HepG2 (cell line): ENCODE measurements around the gene NME2. TPM values are rescaled to one million over a fixed set of nuclear protein-coding genes. Genes with fewer than 3 reads are reported as not detected.

Experiments used
- AHR ChIP-seq: IDR thresholded peaks from 2 replicates; pipeline ENCODE4 v1.6.1; 2018; ENCODE audit warnings: missing genetic modification reagents, missing compliant biosample characterization
- FOSL2 ChIP-seq: sonication (generic); formaldehyde crosslinking; IDR thresholded peaks from 2 replicates; pipeline ENCODE4 v1.4.0; 2020; ENCODE audit warnings: missing genetic modification reagents
- GABPA ChIP-seq, 2 experiments: IDR thresholded peaks; 2 replicates each; pipeline ENCODE4 v1.6.1; 2011 to 2016; ENCODE audit warnings: low read depth in 2 of 2, low read length in 1 of 2, missing biosample characterization in 1 of 2, missing genetic modification characterization in 1 of 2
- KLF11 ChIP-seq: IDR thresholded peaks from 2 replicates; pipeline ENCODE4 v1.6.1; 2016; ENCODE audit warnings: missing compliant biosample characterization
- LCORL ChIP-seq, 2 experiments: fragments of 450-650 bp in 1 of 2; sonication (generic) in 1 of 2; formaldehyde crosslinking in 1 of 2; IDR thresholded peaks; 2 replicates each; pipeline versions ENCODE4 v1.5.0 to v1.6.1; 2017 to 2020; ENCODE audit warnings: antibody characterized with exemption in 1 of 2, missing genetic modification reagents in 1 of 2
- POLR2A ChIP-seq, 2 experiments: IDR thresholded peaks; 2 replicates each; pipeline ENCODE4 v1.6.1; 2011; ENCODE audit warnings: low read depth in 2 of 2, low read length in 2 of 2, mild to moderate bottlenecking in 1 of 2, moderate library complexity in 1 of 2; ENCODE audit not compliant: insufficient read depth in 1 of 2
- REL ChIP-seq: sonication (generic); formaldehyde crosslinking; conservative IDR thresholded peaks from 2 replicates; pipeline ENCODE4 v1.8.0; 2022; ENCODE audit warnings: mild to moderate bottlenecking, missing genetic modification reagents, moderate library complexity
- RNF2 ChIP-seq: fragments of 450-650 bp; conservative IDR thresholded peaks from 2 replicates; pipeline ENCODE4 v1.6.1; 2016; ENCODE audit warnings: low read depth
- SIN3A ChIP-seq: IDR thresholded peaks from 2 replicates; pipeline ENCODE4 v1.6.1; 2011; ENCODE audit warnings: low read depth, mild to moderate bottlenecking, control low read depth, low read length, borderline replicate concordance
- ZFP36L2 ChIP-seq: sonication (generic); formaldehyde crosslinking; IDR thresholded peaks from 2 replicates; pipeline ENCODE4 v1.4.0; 2020; ENCODE audit warnings: missing genetic modification reagents
- ZNF17 ChIP-seq: sonication (generic); formaldehyde crosslinking; IDR thresholded peaks from 2 replicates; pipeline ENCODE4 v1.5.0; 2020; ENCODE audit warnings: mild to moderate bottlenecking, missing genetic modification reagents
- ZNF615 ChIP-seq: sonication (generic); formaldehyde crosslinking; IDR thresholded peaks from 2 replicates; pipeline ENCODE4 v1.5.0; 2020; ENCODE audit warnings: mild to moderate bottlenecking, missing genetic modification reagents, borderline replicate concordance
- polyA plus RNA-seq, 8 experiments: library from polyadenylated mRNA; depleted of rRNA in 3 of 8; stranded (reverse) in 7 of 8; unstranded in 1 of 8; fragments of >200 nt; fragmentation: Illumina TruSeq in 4 of 8; extraction: Trizol in 4 of 8; gene quantifications; 2 replicates each; pipeline versions ENCODE4 v1.2.1 to v1.2.3, GENCODE V29; 2011 to 2016; ENCODE audit warnings: low read depth in 4 of 8, missing spikeins in 1 of 8, mixed read lengths in 1 of 8; ENCODE audit not compliant: insufficient read depth in 1 of 8
- total RNA-seq, 5 experiments: library from RNA; depleted of rRNA; stranded (reverse); fragments of >200 nt; fragmentation: Illumina TruSeq; extraction: Trizol; gene quantifications; 2 replicates each; pipeline ENCODE4 v1.2.3, GENCODE V29; 2016; ENCODE audit warnings: low read depth in 1 of 5
- TF ChIP-seq, protein P1 (sequence below): sonication (generic); formaldehyde crosslinking; IDR thresholded peaks from 2 replicates; pipeline ENCODE4 v1.5.1; 2020; ENCODE audit warnings: mild to moderate bottlenecking, missing genetic modification reagents, moderate library complexity
- TF ChIP-seq, protein P2 (sequence below): sonication (generic); formaldehyde crosslinking; IDR thresholded peaks from one replicate; pipeline ENCODE4 v1.5.1; 2020; ENCODE audit warnings: mild to moderate bottlenecking, missing genetic modification reagents; ENCODE audit errors: not compliant biosample characterization
- TF ChIP-seq, protein P3 (sequence below): sonication (generic); formaldehyde crosslinking; IDR thresholded peaks from 2 replicates; pipeline ENCODE4 v1.4.0; 2020; ENCODE audit warnings: mild to moderate bottlenecking, missing genetic modification reagents
- TF ChIP-seq, protein P4 (sequence below): IDR thresholded peaks from 2 replicates; pipeline ENCODE4 v1.6.1; 2016; ENCODE audit warnings: low read depth, borderline replicate concordance

Gene NME2
- total and polyA plus RNA-seq, 2 of the 13 experiments (the other 11 are each of a cell fraction or from before 2014, with no cell fraction given), result 790 to 1,213 TPM

DNA sequence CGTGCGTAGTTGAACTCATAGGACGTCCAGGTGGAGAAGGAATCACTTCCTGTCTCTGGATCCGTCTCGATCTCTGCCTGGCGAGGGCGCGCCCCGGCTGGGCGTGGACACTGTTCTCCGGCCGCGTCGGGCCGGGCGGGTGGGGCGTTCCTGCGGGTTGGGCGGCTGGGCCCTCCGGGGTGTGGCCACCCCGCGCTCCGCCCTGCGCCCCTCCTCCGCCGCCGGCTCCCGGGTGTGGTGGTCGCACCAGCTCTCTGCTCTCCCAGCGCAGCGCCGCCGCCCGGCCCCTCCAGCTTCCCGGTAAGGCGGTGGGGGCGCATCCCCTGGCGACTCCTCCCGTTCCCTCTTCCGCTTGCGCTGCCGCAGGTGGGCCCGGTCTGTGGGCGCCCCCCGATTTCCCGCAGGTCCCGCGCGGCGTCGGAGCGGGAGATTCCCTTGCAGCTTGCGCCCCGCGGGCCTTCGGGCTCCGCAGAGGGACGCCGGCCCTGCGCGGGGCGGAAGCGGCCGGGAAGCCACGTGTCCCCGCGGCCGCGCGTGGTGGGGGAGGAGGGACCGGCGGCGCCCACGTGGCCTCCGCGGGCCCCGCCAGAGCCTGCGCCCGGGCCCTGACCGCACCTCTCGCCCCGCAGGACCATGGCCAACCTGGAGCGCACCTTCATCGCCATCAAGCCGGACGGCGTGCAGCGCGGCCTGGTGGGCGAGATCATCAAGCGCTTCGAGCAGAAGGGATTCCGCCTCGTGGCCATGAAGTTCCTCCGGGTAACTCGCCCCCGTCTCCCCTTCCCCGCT is at the start of gene NME2 (continued):
- TF ChIP-seq, protein P1, sequence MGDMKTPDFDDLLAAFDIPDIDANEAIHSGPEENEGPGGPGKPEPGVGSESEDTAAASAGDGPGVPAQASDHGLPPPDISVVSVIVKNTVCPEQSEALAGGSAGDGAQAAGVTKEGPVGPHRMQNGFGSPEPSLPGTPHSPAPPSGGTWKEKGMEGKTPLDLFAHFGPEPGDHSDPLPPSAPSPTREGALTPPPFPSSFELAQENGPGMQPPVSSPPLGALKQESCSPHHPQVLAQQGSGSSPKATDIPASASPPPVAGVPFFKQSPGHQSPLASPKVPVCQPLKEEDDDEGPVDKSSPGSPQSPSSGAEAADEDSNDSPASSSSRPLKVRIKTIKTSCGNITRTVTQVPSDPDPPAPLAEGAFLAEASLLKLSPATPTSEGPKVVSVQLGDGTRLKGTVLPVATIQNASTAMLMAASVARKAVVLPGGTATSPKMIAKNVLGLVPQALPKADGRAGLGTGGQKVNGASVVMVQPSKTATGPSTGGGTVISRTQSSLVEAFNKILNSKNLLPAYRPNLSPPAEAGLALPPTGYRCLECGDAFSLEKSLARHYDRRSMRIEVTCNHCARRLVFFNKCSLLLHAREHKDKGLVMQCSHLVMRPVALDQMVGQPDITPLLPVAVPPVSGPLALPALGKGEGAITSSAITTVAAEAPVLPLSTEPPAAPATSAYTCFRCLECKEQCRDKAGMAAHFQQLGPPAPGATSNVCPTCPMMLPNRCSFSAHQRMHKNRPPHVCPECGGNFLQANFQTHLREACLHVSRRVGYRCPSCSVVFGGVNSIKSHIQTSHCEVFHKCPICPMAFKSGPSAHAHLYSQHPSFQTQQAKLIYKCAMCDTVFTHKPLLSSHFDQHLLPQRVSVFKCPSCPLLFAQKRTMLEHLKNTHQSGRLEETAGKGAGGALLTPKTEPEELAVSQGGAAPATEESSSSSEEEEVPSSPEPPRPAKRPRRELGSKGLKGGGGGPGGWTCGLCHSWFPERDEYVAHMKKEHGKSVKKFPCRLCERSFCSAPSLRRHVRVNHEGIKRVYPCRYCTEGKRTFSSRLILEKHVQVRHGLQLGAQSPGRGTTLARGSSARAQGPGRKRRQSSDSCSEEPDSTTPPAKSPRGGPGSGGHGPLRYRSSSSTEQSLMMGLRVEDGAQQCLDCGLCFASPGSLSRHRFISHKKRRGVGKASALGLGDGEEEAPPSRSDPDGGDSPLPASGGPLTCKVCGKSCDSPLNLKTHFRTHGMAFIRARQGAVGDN (CRISPR knock-in tag), result peak; percentile 85
- TF ChIP-seq REL (CRISPR knock-in tag) (peak; percentile 92), ZNF615 (CRISPR knock-in tag) (no peak), LCORL (IDR thresholded peaks at IDR 0.05) (no peak), LCORL (CRISPR knock-in tag; IDR thresholded peaks at IDR 0.05) (peak; percentile 88; the same call in 1 of the 2 replicates), SIN3A (peak; percentile 93; the same call in 1 of the 2 replicates), FOSL2 (peak; percentile 12; the same call in 1 of the 2 replicates), KLF11 (CRISPR knock-in tag) (0 out of 2 replicates have a peak, but pooled peaks have one; percentile 71), AHR (CRISPR knock-in tag) (peak; percentile 72; the same call in 1 of the 2 replicates), GABPA (IDR thresholded peaks at IDR 0.05; ENCODE audit: low read depth, low read length) (peak; percentile 47; the same call in 1 of the 2 replicates), GABPA (CRISPR knock-in tag; IDR thresholded peaks at IDR 0.05; ENCODE audit: low read depth) (peak; percentile 83), POLR2A (IDR thresholded peaks at IDR 0.05; ENCODE audit: insufficient read depth in 1 of 2, low read depth in 2 of 2, low read length in 2 of 2) (peak; percentile 90 to 93), ZFP36L2 (CRISPR knock-in tag) (no peak), RNF2 (peak; percentile 82), ZNF17 (CRISPR knock-in tag) (no peak)
- TF ChIP-seq, protein P2, sequence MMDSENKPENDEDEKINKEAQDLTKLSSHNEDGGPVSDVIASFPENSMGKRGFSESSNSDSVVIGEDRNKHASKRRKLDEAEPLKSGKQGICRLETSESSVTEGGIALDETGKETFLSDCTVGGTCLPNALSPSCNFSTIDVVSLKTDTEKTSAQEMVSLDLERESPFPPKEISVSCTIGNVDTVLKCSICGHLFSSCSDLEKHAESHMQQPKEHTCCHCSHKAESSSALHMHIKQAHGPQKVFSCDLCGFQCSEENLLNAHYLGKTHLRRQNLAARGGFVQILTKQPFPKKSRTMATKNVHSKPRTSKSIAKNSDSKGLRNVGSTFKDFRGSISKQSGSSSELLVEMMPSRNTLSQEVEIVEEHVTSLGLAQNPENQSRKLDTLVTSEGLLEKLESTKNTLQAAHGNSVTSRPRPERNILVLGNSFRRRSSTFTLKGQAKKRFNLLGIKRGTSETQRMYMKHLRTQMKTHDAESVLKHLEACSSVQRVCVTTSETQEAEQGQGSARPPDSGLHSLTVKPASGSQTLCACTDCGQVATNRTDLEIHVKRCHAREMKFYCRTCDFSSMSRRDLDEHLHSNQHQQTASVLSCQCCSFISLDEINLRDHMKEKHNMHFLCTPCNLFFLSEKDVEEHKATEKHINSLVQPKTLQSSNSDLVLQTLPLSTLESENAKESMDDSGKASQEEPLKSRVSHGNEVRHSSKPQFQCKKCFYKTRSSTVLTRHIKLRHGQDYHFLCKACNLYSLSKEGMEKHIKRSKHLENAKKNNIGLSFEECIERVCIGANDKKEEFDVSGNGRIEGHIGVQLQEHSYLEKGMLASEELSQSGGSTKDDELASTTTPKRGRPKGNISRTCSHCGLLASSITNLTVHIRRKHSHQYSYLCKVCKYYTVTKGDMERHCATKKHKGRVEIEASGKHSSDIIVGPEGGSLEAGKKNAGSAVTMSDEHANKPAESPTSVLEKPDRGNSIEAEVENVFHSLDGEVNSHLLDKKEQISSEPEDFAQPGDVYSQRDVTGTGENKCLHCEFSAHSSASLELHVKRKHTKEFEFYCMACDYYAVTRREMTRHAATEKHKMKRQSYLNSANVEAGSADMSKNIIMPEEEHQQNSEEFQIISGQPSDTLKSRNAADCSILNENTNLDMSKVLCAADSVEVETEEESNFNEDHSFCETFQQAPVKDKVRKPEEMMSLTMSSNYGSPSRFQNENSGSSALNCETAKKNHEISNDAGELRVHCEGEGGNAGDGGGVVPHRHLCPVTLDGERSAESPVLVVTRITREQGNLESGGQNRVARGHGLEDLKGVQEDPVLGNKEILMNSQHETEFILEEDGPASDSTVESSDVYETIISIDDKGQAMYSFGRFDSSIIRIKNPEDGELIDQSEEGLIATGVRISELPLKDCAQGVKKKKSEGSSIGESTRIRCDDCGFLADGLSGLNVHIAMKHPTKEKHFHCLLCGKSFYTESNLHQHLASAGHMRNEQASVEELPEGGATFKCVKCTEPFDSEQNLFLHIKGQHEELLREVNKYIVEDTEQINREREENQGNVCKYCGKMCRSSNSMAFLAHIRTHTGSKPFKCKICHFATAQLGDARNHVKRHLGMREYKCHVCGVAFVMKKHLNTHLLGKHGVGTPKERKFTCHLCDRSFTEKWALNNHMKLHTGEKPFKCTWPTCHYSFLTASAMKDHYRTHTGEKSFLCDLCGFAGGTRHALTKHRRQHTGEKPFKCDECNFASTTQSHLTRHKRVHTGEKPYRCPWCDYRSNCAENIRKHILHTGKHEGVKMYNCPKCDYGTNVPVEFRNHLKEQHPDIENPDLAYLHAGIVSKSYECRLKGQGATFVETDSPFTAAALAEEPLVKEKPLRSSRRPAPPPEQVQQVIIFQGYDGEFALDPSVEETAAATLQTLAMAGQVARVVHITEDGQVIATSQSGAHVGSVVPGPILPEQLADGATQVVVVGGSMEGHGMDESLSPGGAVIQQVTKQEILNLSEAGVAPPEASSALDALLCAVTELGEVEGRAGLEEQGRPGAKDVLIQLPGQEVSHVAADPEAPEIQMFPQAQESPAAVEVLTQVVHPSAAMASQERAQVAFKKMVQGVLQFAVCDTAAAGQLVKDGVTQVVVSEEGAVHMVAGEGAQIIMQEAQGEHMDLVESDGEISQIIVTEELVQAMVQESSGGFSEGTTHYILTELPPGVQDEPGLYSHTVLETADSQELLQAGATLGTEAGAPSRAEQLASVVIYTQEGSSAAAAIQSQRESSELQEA (CRISPR knock-in tag), result peak; percentile 55
- TF ChIP-seq, protein P3, sequence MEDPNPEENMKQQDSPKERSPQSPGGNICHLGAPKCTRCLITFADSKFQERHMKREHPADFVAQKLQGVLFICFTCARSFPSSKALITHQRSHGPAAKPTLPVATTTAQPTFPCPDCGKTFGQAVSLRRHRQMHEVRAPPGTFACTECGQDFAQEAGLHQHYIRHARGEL (CRISPR knock-in tag), result no peak
- TF ChIP-seq, protein P4, sequence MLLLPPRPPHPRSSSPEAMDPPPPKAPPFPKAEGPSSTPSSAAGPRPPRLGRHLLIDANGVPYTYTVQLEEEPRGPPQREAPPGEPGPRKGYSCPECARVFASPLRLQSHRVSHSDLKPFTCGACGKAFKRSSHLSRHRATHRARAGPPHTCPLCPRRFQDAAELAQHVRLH (CRISPR knock-in tag), result no peak; the same call in none of the 2 replicates
